Astrocyte (in vitro differentiated cells and primary cell): Measurements from ENCODE around the gene ADH4. TPM values are rescaled to one million over a fixed set of nuclear protein-coding genes. Genes with fewer than 3 reads are reported as not detected.

Experiments
- DNase-seq: peaks from one replicate; pipeline ENCODE4 v3.0.0-alpha.2; 2010; ENCODE audit warnings: low read depth
- FAIRE-seq: peaks from 2 replicates; lab custom pipeline; 2011; peaks lifted over from hg19 to GRCh38; lab: Jason Lieb, UNC
- H2AFZ ChIP-seq: 2 replicates; pipeline ENCODE4 v1.6.0; 2012; ENCODE audit warnings: low read depth, low read length, inconsistent platforms
- H3K27ac ChIP-seq: 2 replicates; pipeline ENCODE4 v1.5.1; 2011; ENCODE audit warnings: low read depth, low read length, inconsistent platforms
- H3K27me3 ChIP-seq: 2 replicates; pipeline ENCODE4 v1.6.0; 2011; ENCODE audit warnings: low read length, inconsistent platforms; ENCODE audit not compliant: insufficient read depth
- H3K36me3 ChIP-seq: 2 replicates; pipeline ENCODE4 v1.5.1; 2011; ENCODE audit warnings: low read length, inconsistent platforms; ENCODE audit not compliant: insufficient read depth
- H3K4me1 ChIP-seq: 2 replicates; pipeline ENCODE4 v1.5.1; 2011; ENCODE audit warnings: low read length, inconsistent platforms; ENCODE audit not compliant: insufficient read depth
- H3K4me2 ChIP-seq: 2 replicates; pipeline ENCODE4 v1.6.0; 2012; ENCODE audit warnings: low read length, inconsistent platforms
- H3K4me3 ChIP-seq: 2 replicates; pipeline ENCODE4 v1.5.1; 2011; ENCODE audit warnings: low read depth, mild to moderate bottlenecking, low read length, inconsistent platforms; ENCODE audit not compliant: insufficient read depth
- H3K79me2 ChIP-seq: 2 replicates; pipeline ENCODE4 v1.6.0; 2012; ENCODE audit warnings: mild to moderate bottlenecking, low read length, inconsistent platforms; ENCODE audit not compliant: insufficient read depth
- H3K9ac ChIP-seq: 2 replicates; pipeline ENCODE4 v1.6.0; 2012; ENCODE audit warnings: mild to moderate bottlenecking, low read length, inconsistent platforms
- H3K9me3 ChIP-seq: 2 replicates; pipeline ENCODE4 v1.5.1; 2012; ENCODE audit warnings: low read depth, mild to moderate bottlenecking, low read length, inconsistent platforms; ENCODE audit not compliant: insufficient read depth
- H4K20me1 ChIP-seq: 2 replicates; pipeline ENCODE4 v1.6.0; 2012; ENCODE audit warnings: low read length, inconsistent platforms; ENCODE audit not compliant: insufficient read depth
- H3K27ac Mint-ChIP-seq: one replicate; pipeline ENCODE4 v1.8.0; 2021; ENCODE audit warnings: mild to moderate bottlenecking, mixed read lengths; ENCODE audit not compliant: unreplicated experiment
- H3K27me3 Mint-ChIP-seq: one replicate; pipeline ENCODE4 v1.8.0; 2021; ENCODE audit warnings: low read depth, mixed read lengths; ENCODE audit not compliant: unreplicated experiment
- H3K36me3 Mint-ChIP-seq: one replicate; pipeline ENCODE4 v1.8.0; 2021; ENCODE audit warnings: low read depth, mixed read lengths; ENCODE audit not compliant: unreplicated experiment
- H3K4me1 Mint-ChIP-seq: one replicate; pipeline ENCODE4 v1.8.0; 2021; ENCODE audit warnings: low read depth, mixed read lengths; ENCODE audit not compliant: unreplicated experiment
- H3K4me3 Mint-ChIP-seq: one replicate; pipeline ENCODE4 v1.8.0; 2021; ENCODE audit warnings: mild to moderate bottlenecking, moderate library complexity, mixed read lengths; ENCODE audit not compliant: unreplicated experiment
- H3K9me3 Mint-ChIP-seq: one replicate; pipeline ENCODE4 v1.8.0; 2021; ENCODE audit warnings: mild to moderate bottlenecking, mixed read lengths; ENCODE audit not compliant: unreplicated experiment
- CTCF ChIP-seq: IDR thresholded peaks from 2 replicates; pipeline ENCODE4 v1.5.1; 2011; ENCODE audit warnings: low read depth, mild to moderate bottlenecking, inconsistent platforms, low read length, moderate library complexity; ENCODE audit not compliant: insufficient read depth
- EZH2 ChIP-seq: IDR thresholded peaks from 2 replicates; pipeline ENCODE4 v1.6.1; 2012; ENCODE audit warnings: mild to moderate bottlenecking, low read length, inconsistent platforms; ENCODE audit not compliant: insufficient read depth
- total RNA-seq: library from RNA; stranded (reverse); gene quantifications from 2 replicates; pipeline ENCODE4 v1.2.1, GENCODE V29; 2021

Gene ADH4
- total RNA-seq, 1 donor from 2014 or later: not detected

- no peak overlapping the region for H3K27ac Mint-ChIP-seq
- Histone ChIP-seq H3K4me1 (no peaks in the 10 kb centered on the region), H3K9ac (no peak overlapping the region), H3K4me3 (no peak overlapping the region), H4K20me1 (no peaks in the 10 kb centered on the region), H3K4me2 (no peak overlapping the region), H3K79me2 (no peaks in the 10 kb centered on the region), H3K27me3 (no peaks in the 10 kb centered on the region), H3K9me3 (no peaks in the 10 kb centered on the region), H3K36me3 (no peaks in the 10 kb centered on the region), H2AFZ (no peak overlapping the region), H3K27ac (no peak overlapping the region)
- no peaks in the 10 kb centered on the region for H3K27me3 Mint-ChIP-seq
- no peak overlapping the region for H3K4me3 Mint-ChIP-seq
- H3K4me1 Mint-ChIP-seq: peaks cover 10% of the 10 kb centered on the region
- TF ChIP-seq CTCF (no peak), EZH2 (no peak)
- H3K9me3 Mint-ChIP-seq: peaks cover 10% of the 10 kb centered on the region
- H3K36me3 Mint-ChIP-seq: peaks cover 13% of the 10 kb centered on the region
- no peak for DNase-seq
- FAIRE-seq: no peak
Observed at GRCh38 chr4:99104153-99104552, 39.9 kb downstream of the ADH4 start.

- Mint-ChIP-seq H3K36me3 (peaks cover 8% of the 10 kb centered on the region), H3K27ac (no peak overlapping the region), H3K9me3 (peaks cover 6% of the 10 kb centered on the region), H3K4me1 (peaks cover 10% of the 10 kb centered on the region), H3K4me3 (no peak overlapping the region), H3K27me3 (no peaks in the 10 kb centered on the region)
- Histone ChIP-seq H3K36me3 (no peaks in the 10 kb centered on the region), H3K4me2 (no peak overlapping the region), H3K4me3 (no peak overlapping the region), H3K9ac (no peak overlapping the region), H3K27ac (no peak overlapping the region), H3K79me2 (no peaks in the 10 kb centered on the region), H2AFZ (no peak overlapping the region), H3K4me1 (no peaks in the 10 kb centered on the region), H3K9me3 (no peaks in the 10 kb centered on the region), H3K27me3 (no peaks in the 10 kb centered on the region), H4K20me1 (no peaks in the 10 kb centered on the region)
- DNase-seq (no peak), FAIRE-seq (no peak)
- TF ChIP-seq CTCF: no peak
- no peak for TF ChIP-seq EZH2
Observed at GRCh38 chr4:99103166-99103565, 40.9 kb downstream of the ADH4 start.

- DNase-seq: no peak
- H3K4me3 Mint-ChIP-seq: no peak overlapping the region
- TF ChIP-seq EZH2 (no peak), CTCF (no peak)
- no peak overlapping the region for H3K4me3 ChIP-seq
- no peak overlapping the region for H2AFZ ChIP-seq
- FAIRE-seq: no peak
- H3K79me2 ChIP-seq: no peaks in the 10 kb centered on the region
- no peak overlapping the region for H3K4me2 ChIP-seq
- H3K9me3 Mint-ChIP-seq: peaks cover 4% of the 10 kb centered on the region
- H3K9me3 ChIP-seq: no peaks in the 10 kb centered on the region
- no peaks in the 10 kb centered on the region for H3K27me3 ChIP-seq
- no peaks in the 10 kb centered on the region for H4K20me1 ChIP-seq
- no peaks in the 10 kb centered on the region for H3K27me3 Mint-ChIP-seq
- no peaks in the 10 kb centered on the region for H3K36me3 ChIP-seq
- H3K4me1 Mint-ChIP-seq: peaks cover 10% of the 10 kb centered on the region
- H3K4me1 ChIP-seq: no peaks in the 10 kb centered on the region
- H3K27ac ChIP-seq: no peak overlapping the region
- peaks cover 8% of the 10 kb centered on the region for H3K36me3 Mint-ChIP-seq
- H3K27ac Mint-ChIP-seq: no peak overlapping the region
- H3K9ac ChIP-seq: no peak overlapping the region
Observed at GRCh38 chr4:99102634-99103033, 41.5 kb downstream of the ADH4 start.
